LNCAP (cell line): ENCODE measurements around the gene RAB20.

Source experiments
- CTCF ChIP-seq: fragments of 450-650 bp; IDR thresholded peaks from 2 replicates; pipeline ENCODE4 v1.5.1; 2017; ENCODE audit warnings: mild to moderate bottlenecking

RAB20 gene

GRCh38 chr13:110499621-110500281 is 61.8 kb downstream of the RAB20 start:
- TF ChIP-seq CTCF, result no peak

DNA sequence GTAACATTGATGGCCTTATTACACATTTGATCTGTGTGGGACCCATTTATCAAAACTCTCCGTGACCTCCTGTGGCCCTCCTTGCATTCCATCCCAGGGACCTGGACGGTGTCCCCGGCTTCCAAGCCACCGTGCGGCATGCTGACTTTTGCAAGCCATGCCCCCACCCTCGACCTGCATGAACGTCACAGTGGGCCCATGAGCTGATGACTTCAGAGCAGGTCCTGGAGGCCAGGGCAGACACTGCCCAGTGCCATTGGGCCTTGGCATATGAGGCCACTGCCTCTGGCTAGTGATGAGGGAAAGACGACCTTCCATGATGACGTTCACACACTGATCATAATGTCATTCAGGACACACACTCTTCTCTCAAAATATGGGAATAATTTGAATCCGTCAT is 62.8 kb downstream of the RAB20 start:
- TF ChIP-seq CTCF, result no peak

DNA sequence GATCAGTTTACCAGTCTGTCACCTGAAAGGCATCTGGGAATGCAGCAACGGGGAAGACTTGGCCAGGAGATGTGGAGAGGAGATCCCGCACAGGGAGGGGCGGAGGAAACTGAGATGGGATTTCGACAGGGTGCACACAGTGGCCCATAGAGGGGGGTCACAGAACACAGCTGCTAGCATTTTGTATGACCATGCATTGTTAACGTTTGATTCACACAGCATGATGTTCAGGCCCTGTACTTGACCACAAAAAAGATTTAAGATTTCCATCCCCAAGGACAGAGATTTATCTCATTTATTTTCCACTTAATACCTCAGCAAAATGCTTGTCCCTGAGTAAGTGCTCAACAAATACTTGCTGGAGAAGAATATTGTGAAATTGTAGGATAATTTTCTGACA is 63.2 kb downstream of the RAB20 start:
- no peak for TF ChIP-seq CTCF

- no peak for TF ChIP-seq CTCF
Observed at GRCh38 chr13:110497003-110497402, 64.5 kb downstream of the RAB20 start.

DNA sequence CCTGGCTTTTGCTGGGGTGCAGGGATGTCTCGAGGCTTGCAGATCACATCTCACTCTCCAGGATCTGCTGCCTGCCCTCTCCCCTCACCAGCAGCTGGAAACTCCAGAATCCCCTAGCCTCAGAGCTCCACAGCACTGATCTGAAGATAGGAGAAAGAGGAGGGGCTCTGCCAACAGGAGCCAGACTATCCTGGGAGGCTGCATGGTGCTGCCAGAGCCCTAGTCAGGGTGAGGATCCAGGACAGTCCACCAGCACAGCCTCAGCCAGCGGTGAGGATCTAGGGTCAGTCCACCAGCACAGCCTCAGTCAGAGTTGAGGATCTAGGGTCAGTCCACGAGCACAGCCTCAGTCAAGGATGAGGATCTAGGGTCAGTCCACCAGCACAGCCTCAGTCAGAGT is 65.2 kb downstream of the RAB20 start:
- no peak for TF ChIP-seq CTCF

- no peak for TF ChIP-seq CTCF
Observed at GRCh38 chr13:110495881-110496280, 65.6 kb downstream of the RAB20 start.

DNA sequence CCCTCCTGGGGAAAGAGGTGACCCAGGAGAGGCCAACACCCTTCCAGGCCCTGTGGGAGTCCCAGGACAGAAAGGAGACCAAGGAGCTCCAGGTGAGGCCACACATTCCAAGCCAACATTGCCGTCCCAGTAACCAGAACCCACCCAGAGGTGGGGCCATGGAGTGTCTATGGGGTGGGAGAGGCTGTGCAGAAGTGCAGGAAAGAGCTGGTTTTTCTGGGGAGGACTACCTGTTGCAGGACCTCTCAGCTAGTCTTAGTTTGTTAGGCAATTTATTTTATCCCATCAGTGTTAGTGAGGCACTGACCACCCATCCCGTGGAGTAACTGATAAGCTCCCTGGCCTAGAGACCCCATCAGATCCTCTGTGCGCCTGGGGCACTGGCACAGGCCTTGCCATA is 66.1 kb downstream of the RAB20 start:
- no peak for TF ChIP-seq CTCF

GRCh38 chr13:110493613-110494012 is 67.9 kb downstream of the RAB20 start:
- TF ChIP-seq CTCF, result no peak
